Endothelial cell of umbilical vein (primary cell): Measurements from ENCODE around the gene LMTK2. TPM values are rescaled to one million over a fixed set of nuclear protein-coding genes. Genes with fewer than 3 reads are reported as not detected.
A peak's percentile ranks its signal among the peaks of the same experiment; 100 is the strongest.

Experiments used
- BruUV-seq: library from RNA; stranded (reverse); fragments of 400-500 nt; replicated peaks from 2 replicates; lab custom pipeline; 2021; lab: Mats Ljungman, UMichigan
- CTCF ChIA-PET: fragments of 300-600, 350-600 bp; sonication (Branson Sonifier 250); formaldehyde crosslinking; loops from one replicate; lab custom pipeline; 2021; ENCODE audit warnings: antibody characterized with exemption, inconsistent platforms; lab: Charles Lee
- POLR2A ChIA-PET: fragments of 300-600, 350-600 bp; sonication (Branson Sonifier 250); formaldehyde crosslinking; loops from one replicate; lab custom pipeline; 2021; ENCODE audit warnings: antibody characterized with exemption, inconsistent platforms; lab: Charles Lee
- DNase-seq: peaks from one replicate; pipeline ENCODE4 v3.0.0-alpha.2; 2011; ENCODE audit warnings: low read depth, low spot score
- FAIRE-seq: peaks from 2 replicates; lab custom pipeline; 2011; peaks lifted over from hg19 to GRCh38; lab: Jason Lieb, UNC
- H2AFZ ChIP-seq: 2 replicates; pipeline ENCODE4 v1.6.0; 2012; ENCODE audit warnings: low read depth, low read length, control low read depth, inconsistent platforms
- H3K27ac ChIP-seq: 2 replicates; pipeline ENCODE4 v1.5.1; 2011; ENCODE audit warnings: low read depth, mild to moderate bottlenecking, control low read depth, low read length, moderate library complexity; ENCODE audit not compliant: insufficient read depth
- H3K27me3 ChIP-seq, 2 experiments: 2 replicates each; pipeline versions ENCODE4 v1.6.0 to v1.6.1; 2011; ENCODE audit warnings: low read length in 2 of 2, mixed read lengths in 1 of 2; ENCODE audit not compliant: control insufficient read depth in 2 of 2, insufficient read depth in 2 of 2
- H3K36me3 ChIP-seq, 2 experiments: 2 replicates in 1 of 2; 3 replicates in 1 of 2; pipeline ENCODE4 v1.5.1; 2011; ENCODE audit warnings: low read length in 2 of 2, mild to moderate bottlenecking in 1 of 2, moderate library complexity in 1 of 2; ENCODE audit not compliant: control insufficient read depth in 2 of 2, insufficient read depth in 2 of 2; ENCODE audit errors: extremely low read depth in 1 of 2
- H3K4me1 ChIP-seq: 3 replicates; pipeline ENCODE4 v1.5.1; 2011; ENCODE audit warnings: mild to moderate bottlenecking, low read length; ENCODE audit not compliant: control insufficient read depth, insufficient read depth; ENCODE audit errors: extremely low read depth
- H3K4me2 ChIP-seq: 2 replicates; pipeline ENCODE4 v1.6.1; 2011; ENCODE audit warnings: low read length, control low read depth, mixed read lengths; ENCODE audit not compliant: insufficient read depth
- H3K4me3 ChIP-seq, 3 experiments: fragments of 200-600 bp in 1 of 3; sonication (generic), shearing (Covaris generic) in 1 of 3; replicated peaks in 1 of 3; 2 replicates each; pipeline ENCODE4 v1.5.1; 2011 to 2016; ENCODE audit warnings: control low read depth in 3 of 3, low read length in 3 of 3, mild to moderate bottlenecking in 2 of 3, inconsistent platforms in 1 of 3, low read depth in 1 of 3, moderate library complexity in 1 of 3; ENCODE audit not compliant: insufficient read depth in 1 of 3
- H3K79me2 ChIP-seq: 2 replicates; pipeline ENCODE4 v1.6.0; 2012; ENCODE audit warnings: low read length, inconsistent platforms; ENCODE audit not compliant: control insufficient read depth, insufficient read depth
- H3K9ac ChIP-seq: replicated peaks from 2 replicates; pipeline ENCODE3; 2011; ENCODE audit warnings: low read length, control low read depth; ENCODE audit not compliant: insufficient read depth; ENCODE audit errors: extremely low read depth
- H3K9me1 ChIP-seq: replicated peaks from 3 replicates; pipeline ENCODE4 v1.6.0; 2011; ENCODE audit warnings: mild to moderate bottlenecking, low read length; ENCODE audit not compliant: control insufficient read depth, insufficient read depth; ENCODE audit errors: extremely low read depth
- H3K9me3 ChIP-seq: replicated peaks from 2 replicates; pipeline ENCODE4 v1.5.1; 2012; ENCODE audit warnings: low read length, inconsistent platforms; ENCODE audit not compliant: control insufficient read depth, insufficient read depth
- H4K20me1 ChIP-seq: replicated peaks from 2 replicates; pipeline ENCODE3; 2011; ENCODE audit warnings: mild to moderate bottlenecking, low read length; ENCODE audit not compliant: control insufficient read depth, insufficient read depth; ENCODE audit errors: extremely low read depth
- CTCF ChIP-seq, 2 donors: IDR thresholded peaks; 1 replicate in 1 of 2; 2 replicates in 1 of 2; pipeline ENCODE4 v1.5.1; 2011; ENCODE audit warnings: low read length in 2 of 2, mild to moderate bottlenecking in 2 of 2, moderate library complexity in 2 of 2, control low read depth in 1 of 2, inconsistent platforms in 1 of 2, low read depth in 1 of 2; ENCODE audit not compliant: insufficient read depth in 1 of 2; ENCODE audit errors: extremely low read depth in 1 of 2
- EZH2 ChIP-seq: IDR thresholded peaks from 2 replicates; pipeline ENCODE4 v1.6.1; 2012; ENCODE audit warnings: borderline replicate concordance, low read depth, mild to moderate bottlenecking, moderate library complexity, low read length, inconsistent platforms; ENCODE audit not compliant: severe bottlenecking
- FOS ChIP-seq: IDR thresholded peaks from 2 replicates; pipeline ENCODE4 v1.6.1; 2011; ENCODE audit warnings: mild to moderate bottlenecking, low read length, moderate library complexity, borderline replicate concordance; ENCODE audit not compliant: insufficient read depth
- GATA2 ChIP-seq: IDR thresholded peaks from 2 replicates; pipeline ENCODE4 v1.7.0; 2011; ENCODE audit warnings: low read depth, mild to moderate bottlenecking, moderate library complexity, mixed read lengths, low read length; ENCODE audit not compliant: insufficient read length, insufficient read depth
- JUN ChIP-seq: IDR thresholded peaks from 2 replicates; pipeline ENCODE4 v1.6.1; 2011; ENCODE audit warnings: borderline replicate concordance, low read depth; ENCODE audit not compliant: insufficient read length, insufficient read depth
- MYC ChIP-seq: IDR thresholded peaks from one replicate; pipeline ENCODE4 v1.6.1; 2011; ENCODE audit warnings: mild to moderate bottlenecking, low read depth, low read length
- POLR2A ChIP-seq: IDR thresholded peaks from 2 replicates; pipeline ENCODE4 v1.6.1; 2012; ENCODE audit warnings: low read depth, mild to moderate bottlenecking, control low read depth, low read length
- POLR2AphosphoS5 ChIP-seq: IDR thresholded peaks from 2 replicates; pipeline ENCODE4 v1.6.1; 2012; ENCODE audit warnings: low read depth, mild to moderate bottlenecking, control low read depth, low read length, moderate library complexity; ENCODE audit not compliant: insufficient read depth
- dilution Hi-C: fragments of 300-500 bp; cut with MboI; formaldehyde crosslinking; loops from one replicate; pipeline ENCODE4 v1.15.0; 2019; ENCODE audit warnings: low sequenced_read_pairs; ENCODE audit not compliant: extremely low pct_ligation_motif_present
- intact Hi-C: fragments of 100-400 bp; cut with micrococcal nuclease; formaldehyde crosslinking; loops from one replicate; pipeline ENCODE4 v1.10.0; 2022
- polyA plus RNA-seq, 4 experiments: library from polyadenylated mRNA; depleted of rRNA in 3 of 4; stranded (reverse) in 3 of 4; unstranded in 1 of 4; fragments of >200 nt; gene quantifications; 2 replicates each; pipeline versions ENCODE4 v1.2.1 to v1.2.3, GENCODE V29; 2011 to 2012; ENCODE audit warnings: missing spikeins in 1 of 4
- total RNA-seq: library from RNA; stranded (reverse); gene quantifications from 2 replicates; pipeline ENCODE4 v1.2.3, GENCODE V29; 2021

LMTK2 gene
- total and polyA plus RNA-seq, 2 donors (not counting 3 experiments of a cell fraction or from before 2014, with no cell fraction given) = 5.9 to 13.8 TPM

- peak overlapping the region in 2 of 3 experiments; percentile 10 to 34 for H3K4me3 ChIP-seq
- no peak for FAIRE-seq
- H3K27ac ChIP-seq = no peak overlapping the region
- dilution Hi-C loops = no loop called here
- H3K36me3 ChIP-seq = peaks cover 0 to 5% of the 10 kb centered on the region in 2 experiments
- H3K4me1 ChIP-seq = no peaks in the 10 kb centered on the region
- no peak overlapping the region for H3K4me2 ChIP-seq
- H3K9me3 ChIP-seq = no peaks in the 10 kb centered on the region
- no peaks in the 10 kb centered on the region for H3K27me3 ChIP-seq
- POLR2A ChIA-PET = no interaction called here
- DNase-seq = no peak
- CTCF ChIA-PET = interaction anchor here (1.0 to 2.4 kb wide), 2 partner anchors 42 to 189 kb away, joined by 3 to 8 read pairs; no protein-coding TSS in a partner anchor
- TF ChIP-seq POLR2A (no peak), MYC (no peak), POLR2AphosphoS5 (no peak), JUN (no peak), FOS (no peak), CTCF (IDR thresholded peaks at IDR 0.05; ENCODE audit: extremely low read depth in 1 of 2, insufficient read depth in 1 of 2, low read depth in 1 of 2, low read length in 2 of 2) (no peak), GATA2 (no peak), EZH2 (no peak)
- no peaks in the 10 kb centered on the region for H3K79me2 ChIP-seq
- intact Hi-C loops = no loop called here
- no peak overlapping the region for H2AFZ ChIP-seq
- no TSS peak for BruUV-seq
- H4K20me1 ChIP-seq = no peaks in the 10 kb centered on the region
- H3K9me1 ChIP-seq = no peaks in the 10 kb centered on the region
- H3K9ac ChIP-seq = no peak overlapping the region
These were observed 104.0 kb downstream of the LMTK2 start for GRCh38 chr7:98210513-98211220.
